Activated CD4-positive, alpha-beta T cell treated with anti-CD3 and anti-CD28 coated beads, Interleukin-2, Interleukin-4, amounts not matched to agents 100 ng/mL and 50 ng/mL, durations not matched to agents 16 hours and 8 hours (primary cell): ENCODE results near the gene TMCO4.

Source experiments
- DNase-seq: peaks from one replicate; pipeline ENCODE4 v3.0.0-alpha.2; 2020; ENCODE audit warnings: low spot score

The TMCO4 gene

GRCh38 chr1:19747761-19748160, 52.0 kb downstream of the TMCO4 start:
- no peak for DNase-seq

GRCh38 chr1:19744886-19745285, 54.8 kb downstream of the TMCO4 start:
- no peak for DNase-seq

GRCh38 chr1:19744335-19744743, 55.4 kb downstream of the TMCO4 start:
- no peak for DNase-seq

GRCh38 chr1:19743793-19744192, 55.9 kb downstream of the TMCO4 start:
- no peak for DNase-seq

GRCh38 chr1:19743180-19743579, 56.5 kb downstream of the TMCO4 start:
- DNase-seq: no peak

GRCh38 chr1:19739628-19740027, 60.1 kb downstream of the TMCO4 start:
- DNase-seq: no peak

GRCh38 chr1:19738669-19739068, 61.0 kb downstream of the TMCO4 start:
- no peak for DNase-seq

- DNase-seq: no peak
Measured at GRCh38 chr1:19738076-19738475, 61.6 kb downstream of the TMCO4 start.

- DNase-seq: no peak
Measured at GRCh38 chr1:19737104-19737825, 62.5 kb downstream of the TMCO4 start.

- DNase-seq: no peak
Measured at GRCh38 chr1:19735440-19736127, 64.1 kb downstream of the TMCO4 start.

- DNase-seq: no peak
Measured at GRCh38 chr1:19734472-19734999, 65.2 kb downstream of the TMCO4 start.

GRCh38 chr1:19734056-19734455, 65.7 kb downstream of the TMCO4 start:
- no peak for DNase-seq

- DNase-seq: no peak
Measured at GRCh38 chr1:19733615-19734014, 66.1 kb downstream of the TMCO4 start.

- no peak for DNase-seq
Measured at GRCh38 chr1:19731311-19731821, 68.3 kb downstream of the TMCO4 start.

- no peak for DNase-seq
Measured at GRCh38 chr1:19730793-19731192, 68.9 kb downstream of the TMCO4 start.

- DNase-seq: no peak
Measured at GRCh38 chr1:19730232-19730631, 69.5 kb downstream of the TMCO4 start.

GRCh38 chr1:19728413-19729145, 71.1 kb downstream of the TMCO4 start:
- no peak for DNase-seq

GRCh38 chr1:19725606-19726005, 74.1 kb downstream of the TMCO4 start:
- no peak for DNase-seq

- no peak for DNase-seq
Measured at GRCh38 chr1:19723874-19724273, 75.8 kb downstream of the TMCO4 start.

GRCh38 chr1:19720973-19721372, 78.7 kb downstream of the TMCO4 start:
- no peak for DNase-seq

GRCh38 chr1:19720174-19720573, 79.5 kb downstream of the TMCO4 start:
- DNase-seq: no peak

- no peak for DNase-seq
Measured at GRCh38 chr1:19717467-19717866, 82.2 kb downstream of the TMCO4 start.
